IPS-NIHi11 (cell line): ENCODE measurements around the gene LHPP.

ENCODE experiments used
- DNase-seq: peaks from one replicate; pipeline ENCODE4 v3.0.0; 2012; ENCODE audit warnings: mixed read lengths, low spot score

The LHPP gene

DNA sequence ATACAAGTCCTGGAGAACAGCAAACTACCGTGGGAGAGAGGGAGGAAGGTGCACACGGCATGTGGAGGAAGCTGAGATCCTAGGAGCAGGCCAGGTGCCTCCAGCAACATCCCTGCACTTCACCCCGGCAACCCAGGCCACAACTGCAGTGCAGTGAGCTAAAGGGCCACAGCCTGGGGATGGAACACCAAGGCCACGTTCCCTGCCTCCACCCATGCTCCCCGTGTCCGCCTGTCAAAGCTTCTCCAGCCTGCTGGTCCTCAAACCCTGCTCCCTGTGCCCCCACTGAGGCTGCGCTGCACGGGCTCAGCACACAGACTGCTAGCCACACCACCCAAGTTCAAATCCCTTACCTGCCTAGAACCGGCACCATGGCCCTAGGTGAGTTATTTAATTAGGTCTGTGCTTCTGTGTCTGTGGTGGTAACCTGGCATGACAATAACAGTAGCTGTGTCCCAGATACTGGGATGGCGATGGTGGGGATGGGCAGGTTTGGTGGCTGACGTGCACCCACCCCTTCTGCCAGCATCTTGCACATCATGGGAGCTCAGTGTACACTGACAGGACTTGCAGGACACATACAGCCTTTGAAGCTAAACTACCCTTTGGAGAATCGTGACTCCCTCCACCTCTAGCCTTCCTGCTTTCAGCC is 197.1 kb downstream of the LHPP start:
- DNase-seq, result no peak

GRCh38 chr10:124659380-124659779 is 197.8 kb downstream of the LHPP start:
- no peak for DNase-seq

DNA sequence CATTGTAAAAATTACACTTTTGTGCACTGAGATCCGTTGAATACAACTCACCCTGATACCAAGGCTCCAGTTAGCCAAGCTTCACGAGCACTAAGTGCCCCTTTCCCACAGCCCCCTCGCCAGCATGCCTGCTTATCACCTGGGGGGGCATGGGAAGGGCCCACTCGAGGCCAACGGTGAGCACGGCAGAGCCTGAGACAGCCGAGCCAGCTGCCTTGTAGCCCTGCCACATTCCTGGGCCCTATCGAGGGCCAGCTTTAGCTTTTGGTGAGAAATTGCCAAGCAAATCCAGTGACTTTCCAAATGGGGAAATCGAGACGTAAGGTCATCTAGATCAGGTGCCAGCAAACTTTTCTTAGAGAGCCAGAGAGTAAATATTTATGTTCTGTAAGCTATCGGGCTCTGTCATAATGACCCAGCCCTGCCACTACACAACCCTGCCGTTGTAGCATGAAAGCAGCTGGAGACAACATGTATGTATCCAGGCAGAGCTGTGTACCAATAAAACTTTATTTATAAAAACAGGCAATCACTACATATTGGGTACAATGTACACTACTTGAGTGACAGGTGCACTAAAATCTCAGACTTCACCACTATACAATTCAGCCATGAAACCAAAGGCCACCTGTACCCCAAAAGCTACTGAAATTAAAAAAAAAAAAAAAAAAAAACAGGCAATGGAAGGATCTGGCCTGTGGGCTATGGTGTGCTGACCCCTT is 198.9 kb downstream of the LHPP start:
- no peak for DNase-seq

- no peak for DNase-seq
Observed at GRCh38 chr10:124661660-124662180, 200.1 kb downstream of the LHPP start.

- no peak for DNase-seq
Observed at GRCh38 chr10:124663228-124663627, 201.6 kb downstream of the LHPP start.
